WERI-Rb-1 (cell line): ENCODE data around the gene USH1C.

Experiments
- DNase-seq: peaks from one replicate; pipeline ENCODE4 v3.0.0-alpha.2; 2020
- H3K27ac ChIP-seq: fragments of 250-450 bp; sonication (Bioruptor Pico); 2 replicates; pipeline ENCODE4 v1.5.1; 2020; ENCODE audit warnings: mild to moderate bottlenecking, moderate library complexity
- H3K27me3 ChIP-seq: fragments of 250-450 bp; sonication (Bioruptor Pico); 2 replicates; pipeline ENCODE4 v1.5.1; 2021; ENCODE audit warnings: mild to moderate bottlenecking, low read depth, moderate library complexity; ENCODE audit not compliant: insufficient read depth, severe bottlenecking
- H3K36me3 ChIP-seq: fragments of 250-450 bp; sonication (Bioruptor Pico); 2 replicates; pipeline ENCODE4 v1.5.1; 2020; ENCODE audit warnings: mild to moderate bottlenecking, moderate library complexity
- H3K4me3 ChIP-seq: 2 replicates; pipeline ENCODE4 v1.5.1; 2011; ENCODE audit warnings: low read depth, mild to moderate bottlenecking, control low read depth, low read length
- H3K9me3 ChIP-seq: fragments of 250-450 bp; sonication (Bioruptor Pico); 2 replicates; pipeline ENCODE4 v1.5.1; 2021; ENCODE audit warnings: mild to moderate bottlenecking, moderate library complexity; ENCODE audit not compliant: severe bottlenecking
- TF ChIP-seq, protein P1 (sequence below): IDR thresholded peaks from 2 replicates; pipeline ENCODE4 v1.5.1; 2011; ENCODE audit warnings: low read depth, mild to moderate bottlenecking, control low read depth, inconsistent platforms, low read length

Gene USH1C

DNA sequence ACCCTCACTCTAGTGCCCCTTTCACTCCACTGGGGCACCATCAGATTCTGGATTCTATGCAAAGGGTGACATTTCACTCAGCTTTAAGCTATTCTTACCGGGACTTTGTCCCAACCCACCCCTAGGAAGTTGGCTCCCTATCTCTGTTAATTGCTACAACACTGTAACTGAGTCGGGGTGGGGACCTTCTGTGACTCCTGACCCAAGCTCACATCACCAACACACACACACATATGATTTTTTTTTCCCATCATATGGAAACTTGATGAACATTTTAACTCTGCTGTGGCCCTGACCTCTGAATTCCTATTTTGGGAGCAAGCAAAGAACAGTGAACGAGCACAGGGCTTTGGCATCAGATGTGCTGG is 16.6 kb downstream of the USH1C start:
- TF ChIP-seq, protein P1, sequence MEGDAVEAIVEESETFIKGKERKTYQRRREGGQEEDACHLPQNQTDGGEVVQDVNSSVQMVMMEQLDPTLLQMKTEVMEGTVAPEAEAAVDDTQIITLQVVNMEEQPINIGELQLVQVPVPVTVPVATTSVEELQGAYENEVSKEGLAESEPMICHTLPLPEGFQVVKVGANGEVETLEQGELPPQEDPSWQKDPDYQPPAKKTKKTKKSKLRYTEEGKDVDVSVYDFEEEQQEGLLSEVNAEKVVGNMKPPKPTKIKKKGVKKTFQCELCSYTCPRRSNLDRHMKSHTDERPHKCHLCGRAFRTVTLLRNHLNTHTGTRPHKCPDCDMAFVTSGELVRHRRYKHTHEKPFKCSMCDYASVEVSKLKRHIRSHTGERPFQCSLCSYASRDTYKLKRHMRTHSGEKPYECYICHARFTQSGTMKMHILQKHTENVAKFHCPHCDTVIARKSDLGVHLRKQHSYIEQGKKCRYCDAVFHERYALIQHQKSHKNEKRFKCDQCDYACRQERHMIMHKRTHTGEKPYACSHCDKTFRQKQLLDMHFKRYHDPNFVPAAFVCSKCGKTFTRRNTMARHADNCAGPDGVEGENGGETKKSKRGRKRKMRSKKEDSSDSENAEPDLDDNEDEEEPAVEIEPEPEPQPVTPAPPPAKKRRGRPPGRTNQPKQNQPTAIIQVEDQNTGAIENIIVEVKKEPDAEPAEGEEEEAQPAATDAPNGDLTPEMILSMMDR: no peak
- no peaks in the 10 kb centered on the region for H3K36me3 ChIP-seq
- no peak overlapping the region for H3K4me3 ChIP-seq
- H3K27me3 ChIP-seq: no peaks in the 10 kb centered on the region
- DNase-seq: no peak
- no peaks in the 10 kb centered on the region for H3K9me3 ChIP-seq
- H3K27ac ChIP-seq: no peak overlapping the region

DNA sequence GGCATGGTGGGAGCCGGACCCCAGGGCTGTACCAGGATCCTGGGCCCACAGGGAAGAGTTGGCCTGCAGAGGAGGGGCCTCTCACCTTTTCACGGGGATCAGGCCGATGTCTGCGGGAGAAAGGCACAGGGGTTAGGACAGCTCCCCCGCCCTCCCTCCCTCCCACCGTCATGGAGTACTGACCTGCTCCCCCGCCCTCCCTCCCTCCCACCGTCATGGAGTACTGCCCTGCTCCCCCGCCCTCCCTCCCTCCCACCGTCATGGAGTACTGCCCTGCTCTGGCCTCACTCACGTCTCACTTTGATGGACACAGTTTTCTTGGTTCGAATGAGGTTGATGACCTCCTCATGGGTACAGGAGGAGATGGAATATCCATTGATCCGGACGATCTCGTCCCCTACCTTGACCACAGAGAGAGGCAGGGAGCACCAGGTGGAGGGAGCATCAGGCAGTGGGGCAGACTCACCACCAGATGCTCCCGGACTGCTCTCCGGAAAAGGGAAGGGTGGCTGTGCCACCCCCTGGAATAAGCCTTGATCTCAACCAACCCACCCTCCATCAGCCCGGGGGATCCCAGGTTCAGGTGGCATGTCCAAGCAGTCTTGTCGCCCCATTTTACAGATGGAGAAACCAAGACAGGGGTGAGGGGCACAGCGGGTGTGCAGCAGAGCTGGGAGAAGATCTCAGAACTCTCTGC is 17.1 kb downstream of the USH1C start:
- TF ChIP-seq, protein P1: no peak
- H3K9me3 ChIP-seq: no peaks in the 10 kb centered on the region
- DNase-seq: no peak
- H3K27me3 ChIP-seq: no peaks in the 10 kb centered on the region
- H3K27ac ChIP-seq: no peak overlapping the region
- no peaks in the 10 kb centered on the region for H3K36me3 ChIP-seq
- H3K4me3 ChIP-seq: no peak overlapping the region

DNA sequence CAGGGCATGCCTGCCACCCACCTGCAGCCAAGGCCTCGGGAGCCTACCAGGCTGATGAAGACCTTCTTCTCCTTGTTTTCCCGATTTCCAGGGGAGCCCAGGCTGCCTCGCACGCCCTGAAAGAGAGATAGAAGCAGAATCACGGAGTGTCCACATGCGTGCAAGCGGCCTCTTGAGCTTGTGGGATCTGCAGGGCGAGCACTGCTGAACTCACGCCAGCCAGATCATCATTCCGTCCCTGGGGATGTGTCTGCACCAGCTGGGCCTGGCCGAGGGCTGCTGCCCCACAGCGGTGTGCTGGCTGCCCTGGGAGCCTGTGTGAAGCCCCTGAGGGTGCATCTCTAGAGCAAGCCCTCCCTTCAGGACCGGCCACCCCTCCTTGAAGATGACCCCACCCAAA is 17.9 kb downstream of the USH1C start:
- TF ChIP-seq, protein P1: no peak
- DNase-seq: no peak
- Histone ChIP-seq H3K27ac (no peak overlapping the region), H3K4me3 (no peak overlapping the region), H3K9me3 (no peaks in the 10 kb centered on the region), H3K36me3 (no peaks in the 10 kb centered on the region), H3K27me3 (no peaks in the 10 kb centered on the region)

DNA sequence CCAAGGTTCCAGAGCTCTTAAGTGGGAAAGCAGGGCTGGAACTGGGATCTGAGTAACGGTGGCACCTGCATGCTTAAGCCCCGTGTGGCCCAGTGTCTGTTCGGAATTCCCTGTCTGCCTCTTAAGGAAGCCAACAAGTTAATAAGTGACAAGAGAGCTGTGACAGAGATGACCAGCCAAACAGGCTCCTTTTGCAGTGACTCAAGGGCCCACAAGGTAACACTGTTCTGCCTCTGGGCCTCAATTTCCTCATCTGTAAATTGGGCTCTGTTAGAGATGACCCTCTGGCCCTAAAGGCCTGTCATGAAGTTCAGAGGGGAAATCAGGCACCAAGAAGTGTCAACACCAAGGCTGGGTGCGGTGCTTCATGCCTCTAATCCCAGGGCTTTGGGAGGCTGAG is 18.6 kb downstream of the USH1C start:
- Histone ChIP-seq H3K27ac (no peak overlapping the region), H3K27me3 (no peaks in the 10 kb centered on the region), H3K4me3 (no peak overlapping the region), H3K36me3 (no peaks in the 10 kb centered on the region), H3K9me3 (no peaks in the 10 kb centered on the region)
- no peak for DNase-seq
- TF ChIP-seq, protein P1: no peak

DNA sequence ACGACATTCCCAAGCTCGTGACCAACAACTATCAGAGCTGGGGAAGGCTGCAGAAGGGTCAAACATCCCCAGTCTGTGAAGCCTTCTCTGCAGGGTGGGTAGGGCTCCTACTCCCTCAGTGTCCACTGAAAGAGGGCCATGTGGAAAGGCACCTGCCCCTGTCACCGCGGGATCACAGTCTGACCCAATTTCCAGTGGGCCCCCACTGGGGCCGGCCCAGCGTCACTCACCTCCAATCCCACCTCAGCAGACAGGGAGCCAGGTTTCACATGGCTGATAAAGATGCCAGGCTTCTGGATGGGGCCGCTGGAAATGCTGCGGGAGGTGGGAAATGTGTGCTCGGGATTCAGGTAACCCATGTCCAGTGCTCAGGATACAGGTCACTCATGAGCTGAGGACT is 20.0 kb downstream of the USH1C start:
- no peak overlapping the region for H3K27ac ChIP-seq
- H3K4me3 ChIP-seq: no peak overlapping the region
- no peaks in the 10 kb centered on the region for H3K36me3 ChIP-seq
- no peaks in the 10 kb centered on the region for H3K27me3 ChIP-seq
- H3K9me3 ChIP-seq: no peaks in the 10 kb centered on the region
- DNase-seq: no peak
- TF ChIP-seq, protein P1: no peak

DNA sequence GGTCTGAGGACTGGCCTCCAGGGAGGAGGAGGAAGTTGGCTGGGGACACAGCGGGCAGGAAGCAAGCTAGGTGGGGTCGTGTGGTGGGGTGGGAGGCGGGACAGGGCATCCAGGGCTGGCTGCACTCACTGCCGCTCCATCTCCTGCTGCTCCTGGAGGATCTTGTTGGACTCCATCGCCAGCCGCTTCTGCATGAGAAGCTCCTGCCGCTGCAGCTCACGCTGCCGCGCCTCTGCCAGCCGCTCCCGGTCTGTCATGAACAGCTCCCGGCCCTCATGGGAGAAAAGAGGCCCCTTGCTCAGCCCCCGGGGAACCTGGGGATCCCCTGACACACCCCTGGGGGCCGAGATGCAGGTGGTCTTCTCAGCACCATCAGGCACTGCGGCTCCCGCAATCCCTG is 21.6 kb downstream of the USH1C start:
- H3K4me3 ChIP-seq: no peak overlapping the region
- H3K27ac ChIP-seq: no peak overlapping the region
- H3K36me3 ChIP-seq: no peaks in the 10 kb centered on the region
- TF ChIP-seq, protein P1: no peak
- no peak for DNase-seq
- H3K27me3 ChIP-seq: no peaks in the 10 kb centered on the region
- no peaks in the 10 kb centered on the region for H3K9me3 ChIP-seq
